Vagina (tissue), 2 donors: ENCODE data around the gene PLEKHM3. TPM values are rescaled to one million over a fixed set of nuclear protein-coding genes. Genes with fewer than 3 reads are reported as not detected.

Experiments used
- DNase-seq, 2 donors: peaks; one replicate each; pipeline ENCODE4 v3.0.0-alpha.2; 2017; ENCODE audit errors: extremely low spot score in 2 of 2
- H3K27ac ChIP-seq: fragments of 200-600 bp; sonication (generic); one replicate; pipeline ENCODE4 v1.5.1; 2019
- H3K27me3 ChIP-seq: fragments of 200-600 bp; sonication (generic); one replicate; pipeline ENCODE4 v1.5.1; 2019
- H3K36me3 ChIP-seq, 2 donors: fragments of 200-600 bp; sonication (generic); one replicate each; pipeline ENCODE4 v1.5.1; 2017 to 2019
- H3K4me1 ChIP-seq: fragments of 200-600 bp; sonication (generic); one replicate; pipeline ENCODE4 v1.5.1; 2019
- H3K4me3 ChIP-seq, 2 donors: fragments of 200-600 bp; sonication (generic); 1 replicate in 1 of 2; 2 replicates in 1 of 2; pipeline ENCODE4 v1.5.1; 2016 to 2019
- H3K9me3 ChIP-seq: fragments of 200-600 bp; sonication (generic); one replicate; pipeline ENCODE4 v1.5.1; 2019
- POLR2A ChIP-seq, 2 donors: fragments of 450-650 bp; IDR thresholded peaks; one replicate each; pipeline ENCODE4 v1.6.1; 2017; ENCODE audit warnings: antibody characterized with exemption in 2 of 2, mild to moderate bottlenecking in 2 of 2, moderate library complexity in 2 of 2
- POLR2AphosphoS5 ChIP-seq, 2 donors: sonication (generic); formaldehyde crosslinking; IDR thresholded peaks; one replicate each; pipeline ENCODE4 v1.9.0; 2017; ENCODE audit warnings: antibody characterized with exemption in 2 of 2, mild to moderate bottlenecking in 2 of 2, low read depth in 1 of 2; ENCODE audit not compliant: insufficient read depth in 1 of 2
- intact Hi-C: fragments of 100-400 bp; cut with DNase I; formaldehyde crosslinking; loops from one replicate; pipeline ENCODE4 v1.15.1; 2023
- total RNA-seq: library from RNA; depleted of rRNA; stranded (reverse); fragments of >200 nt; gene quantifications from one replicate; pipeline ENCODE4 v1.2.3, GENCODE V29; 2016
- TF ChIP-seq, protein P1 (sequence below), 3 experiments: fragments of 450-650 bp in 2 of 3; fragments of 200-600 bp in 1 of 3; sonication (generic) in 1 of 3; IDR thresholded peaks; one replicate each; pipeline ENCODE4 v1.5.1; 2017 to 2019; ENCODE audit warnings: antibody characterized with exemption in 3 of 3, mild to moderate bottlenecking in 2 of 3, moderate library complexity in 2 of 3

Gene PLEKHM3
- total RNA-seq, 1 donor from 2014 or later: 21.4 TPM

DNA sequence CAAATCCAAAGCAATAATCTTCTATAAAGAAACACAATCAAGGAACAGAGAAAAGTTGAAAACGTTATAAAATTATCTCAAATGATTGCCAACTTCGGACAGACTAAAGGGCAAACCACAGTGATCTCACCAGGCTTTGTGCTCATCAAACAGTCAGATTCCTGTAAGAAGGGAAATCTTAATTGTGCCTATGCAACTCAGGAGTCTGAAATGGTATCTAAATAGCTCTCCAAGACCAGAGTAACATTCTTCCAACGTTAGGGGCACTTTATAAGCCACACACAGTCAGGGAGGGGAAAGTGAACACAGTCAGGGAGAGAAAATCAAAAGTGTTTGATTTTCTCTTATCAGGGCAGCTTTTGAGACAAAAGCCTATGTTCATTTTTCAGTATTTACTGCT, 29.4 kb downstream of the PLEKHM3 start:
- peaks cover 0 to 10% of the 10 kb centered on the region in 2 donors for H3K36me3 ChIP-seq
- no peaks in the 10 kb centered on the region for H3K9me3 ChIP-seq
- no peak for DNase-seq
- H3K4me1 ChIP-seq: no peaks in the 10 kb centered on the region
- no peak overlapping the region for H3K4me3 ChIP-seq
- TF ChIP-seq, protein P1, sequence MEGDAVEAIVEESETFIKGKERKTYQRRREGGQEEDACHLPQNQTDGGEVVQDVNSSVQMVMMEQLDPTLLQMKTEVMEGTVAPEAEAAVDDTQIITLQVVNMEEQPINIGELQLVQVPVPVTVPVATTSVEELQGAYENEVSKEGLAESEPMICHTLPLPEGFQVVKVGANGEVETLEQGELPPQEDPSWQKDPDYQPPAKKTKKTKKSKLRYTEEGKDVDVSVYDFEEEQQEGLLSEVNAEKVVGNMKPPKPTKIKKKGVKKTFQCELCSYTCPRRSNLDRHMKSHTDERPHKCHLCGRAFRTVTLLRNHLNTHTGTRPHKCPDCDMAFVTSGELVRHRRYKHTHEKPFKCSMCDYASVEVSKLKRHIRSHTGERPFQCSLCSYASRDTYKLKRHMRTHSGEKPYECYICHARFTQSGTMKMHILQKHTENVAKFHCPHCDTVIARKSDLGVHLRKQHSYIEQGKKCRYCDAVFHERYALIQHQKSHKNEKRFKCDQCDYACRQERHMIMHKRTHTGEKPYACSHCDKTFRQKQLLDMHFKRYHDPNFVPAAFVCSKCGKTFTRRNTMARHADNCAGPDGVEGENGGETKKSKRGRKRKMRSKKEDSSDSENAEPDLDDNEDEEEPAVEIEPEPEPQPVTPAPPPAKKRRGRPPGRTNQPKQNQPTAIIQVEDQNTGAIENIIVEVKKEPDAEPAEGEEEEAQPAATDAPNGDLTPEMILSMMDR (IDR thresholded peaks at IDR 0.05): no peak
- TF ChIP-seq POLR2AphosphoS5 (IDR thresholded peaks at IDR 0.05; ENCODE audit: insufficient read depth in 1 of 2, low read depth in 1 of 2): no peak
- TF ChIP-seq POLR2A (IDR thresholded peaks at IDR 0.05): no peak
- intact Hi-C loops: no loop called here
- no peak overlapping the region for H3K27ac ChIP-seq
- no peaks in the 10 kb centered on the region for H3K27me3 ChIP-seq

DNA sequence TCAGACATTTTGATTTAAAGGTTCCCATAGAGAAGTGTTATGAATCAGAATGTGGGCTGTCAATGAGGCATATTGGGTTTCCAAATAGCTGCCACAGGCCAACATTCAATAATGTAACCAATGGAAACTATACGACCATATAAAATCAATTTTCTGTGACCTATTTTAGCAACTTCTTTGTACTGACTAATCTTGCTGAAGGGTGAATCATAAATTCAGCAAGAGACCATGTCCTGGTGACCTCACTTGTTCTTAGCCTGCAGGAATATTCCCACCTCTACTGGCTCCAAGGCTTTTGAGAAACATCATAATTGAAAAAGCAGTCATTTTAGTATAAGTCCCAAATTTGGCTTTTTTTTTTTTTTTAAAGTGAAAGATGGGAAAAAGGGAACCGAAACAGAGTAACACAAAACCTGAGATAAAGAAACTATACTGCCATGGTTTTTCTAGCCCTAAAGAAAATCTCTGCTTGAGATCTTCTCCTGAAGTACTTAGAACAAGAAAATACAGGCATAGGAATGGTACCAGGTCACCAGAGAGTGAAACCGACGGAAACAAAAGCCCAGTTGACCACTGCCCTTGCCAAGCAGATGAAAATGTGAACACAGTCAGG, 32.1 kb downstream of the PLEKHM3 start:
- Histone ChIP-seq H3K36me3 (no peaks in the 10 kb centered on the region), H3K4me3 (no peak overlapping the region), H3K4me1 (no peaks in the 10 kb centered on the region), H3K9me3 (no peaks in the 10 kb centered on the region), H3K27ac (no peak overlapping the region), H3K27me3 (no peaks in the 10 kb centered on the region)
- TF ChIP-seq POLR2AphosphoS5 (IDR thresholded peaks at IDR 0.05; ENCODE audit: insufficient read depth in 1 of 2, low read depth in 1 of 2): no peak
- TF ChIP-seq, protein P1 (IDR thresholded peaks at IDR 0.05): no peak
- TF ChIP-seq POLR2A (IDR thresholded peaks at IDR 0.05): no peak
- intact Hi-C loops: no loop called here
- DNase-seq: no peak

DNA sequence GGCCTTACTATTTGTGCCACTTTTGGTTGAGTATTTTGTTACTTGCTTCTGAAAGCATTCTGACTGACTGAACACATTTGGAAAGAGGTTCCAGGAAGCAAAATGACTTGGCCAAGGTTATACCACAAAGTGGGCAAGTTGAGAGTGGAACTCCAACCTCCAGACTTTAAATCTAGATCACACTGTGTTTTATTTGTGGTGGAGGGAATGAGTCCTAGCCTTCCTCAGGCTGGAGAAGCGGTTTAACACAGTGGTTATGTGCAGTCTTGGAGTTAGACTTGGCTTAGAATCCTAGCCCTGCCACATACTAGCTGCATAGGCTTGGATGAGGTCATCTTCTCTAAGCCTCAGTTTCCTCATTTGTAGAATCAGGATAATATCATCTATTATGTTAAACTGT, 33.4 kb downstream of the PLEKHM3 start:
- Histone ChIP-seq H3K36me3 (no peaks in the 10 kb centered on the region), H3K4me1 (no peaks in the 10 kb centered on the region), H3K9me3 (no peaks in the 10 kb centered on the region), H3K27ac (no peak overlapping the region), H3K27me3 (no peaks in the 10 kb centered on the region), H3K4me3 (no peak overlapping the region)
- no peak for DNase-seq
- TF ChIP-seq POLR2AphosphoS5 (IDR thresholded peaks at IDR 0.05; ENCODE audit: insufficient read depth in 1 of 2, low read depth in 1 of 2): no peak
- TF ChIP-seq, protein P1 (IDR thresholded peaks at IDR 0.05): no peak
- no peak for TF ChIP-seq POLR2A (IDR thresholded peaks at IDR 0.05)
- intact Hi-C loops: no loop called here

DNA sequence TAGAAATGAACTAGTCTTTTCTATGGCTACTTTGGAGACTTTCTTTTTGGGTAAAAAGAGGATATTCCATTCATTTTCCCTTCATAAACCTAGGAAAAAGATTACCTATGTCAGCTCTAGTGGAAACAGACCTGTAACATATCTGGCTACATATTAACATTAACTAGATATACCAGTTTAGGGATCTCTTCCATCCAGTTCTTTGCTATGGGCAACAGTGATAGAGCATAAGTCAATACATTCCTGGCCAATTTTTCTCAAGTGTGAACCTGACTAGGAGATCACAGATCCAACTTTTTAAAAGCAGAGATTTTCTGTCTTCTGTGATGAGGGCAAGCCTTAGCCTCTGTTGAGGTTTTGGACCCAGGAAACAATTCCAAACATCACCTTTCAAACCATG, 34.5 kb downstream of the PLEKHM3 start:
- no peaks in the 10 kb centered on the region for H3K9me3 ChIP-seq
- no peaks in the 10 kb centered on the region for H3K36me3 ChIP-seq
- H3K27ac ChIP-seq: no peak overlapping the region
- no peak overlapping the region for H3K4me3 ChIP-seq
- intact Hi-C loops: no loop called here
- DNase-seq: no peak
- no peaks in the 10 kb centered on the region for H3K4me1 ChIP-seq
- no peaks in the 10 kb centered on the region for H3K27me3 ChIP-seq
- TF ChIP-seq, protein P1 (IDR thresholded peaks at IDR 0.05): no peak
- no peak for TF ChIP-seq POLR2AphosphoS5 (IDR thresholded peaks at IDR 0.05; ENCODE audit: insufficient read depth in 1 of 2, low read depth in 1 of 2)
- TF ChIP-seq POLR2A (IDR thresholded peaks at IDR 0.05): no peak

DNA sequence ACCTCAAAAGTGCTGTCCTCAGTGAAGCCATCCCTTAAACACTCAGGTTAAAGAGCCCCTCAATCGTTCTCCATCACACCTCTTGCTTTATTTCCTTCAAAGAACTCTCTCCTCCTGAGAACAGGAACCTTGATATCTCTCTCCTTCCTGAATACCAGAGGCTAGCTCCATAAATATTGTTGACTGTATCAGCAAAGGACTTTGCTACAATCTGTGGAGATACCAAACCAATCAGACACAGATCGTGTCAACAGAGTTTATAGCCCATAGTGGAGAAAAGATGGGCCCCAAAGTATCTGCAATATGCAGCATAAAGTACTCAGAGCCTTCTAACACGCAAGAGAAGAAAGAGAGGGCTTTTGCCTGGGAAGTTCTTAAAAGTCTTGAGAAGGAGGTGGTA, 36.4 kb downstream of the PLEKHM3 start:
- DNase-seq: no peak
- Histone ChIP-seq H3K9me3 (no peaks in the 10 kb centered on the region), H3K27me3 (no peaks in the 10 kb centered on the region), H3K4me1 (no peaks in the 10 kb centered on the region), H3K4me3 (no peak overlapping the region), H3K36me3 (no peaks in the 10 kb centered on the region), H3K27ac (no peak overlapping the region)
- intact Hi-C loops: no loop called here
- TF ChIP-seq, protein P1 (IDR thresholded peaks at IDR 0.05): no peak
- TF ChIP-seq POLR2A (IDR thresholded peaks at IDR 0.05): no peak
- no peak for TF ChIP-seq POLR2AphosphoS5 (IDR thresholded peaks at IDR 0.05; ENCODE audit: insufficient read depth in 1 of 2, low read depth in 1 of 2)
